SKM-1 treated with dmso at 0.1 percent for 144 hours (cell line): ENCODE results near the gene PRMT9.

ENCODE experiments used
- DNase-seq: peaks from one replicate; lab custom pipeline; 2025; ENCODE audit not compliant: unreplicated experiment; lab: John Stamatoyannopoulos, UW

The PRMT9 gene

DNA sequence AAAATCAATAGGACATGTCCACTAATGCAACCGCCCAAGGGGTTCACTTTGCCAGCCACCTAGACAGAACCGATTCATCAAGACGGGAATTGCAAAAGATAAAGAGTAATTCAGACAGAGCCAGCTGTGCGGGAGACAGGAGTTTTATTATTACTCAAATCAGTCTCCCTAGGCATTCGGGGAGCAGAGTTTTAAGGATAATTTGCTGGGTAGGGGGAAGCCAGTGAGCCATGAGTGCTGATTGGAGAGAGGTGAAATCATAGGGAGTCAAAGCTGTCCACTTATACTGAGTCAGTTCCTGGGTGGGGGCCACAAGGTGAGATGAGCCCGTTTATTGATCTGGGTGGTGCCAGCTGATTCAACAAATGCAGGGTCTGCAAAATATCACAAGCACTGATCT is 58.2 kb downstream of the PRMT9 start:
- no peak for DNase-seq

DNA sequence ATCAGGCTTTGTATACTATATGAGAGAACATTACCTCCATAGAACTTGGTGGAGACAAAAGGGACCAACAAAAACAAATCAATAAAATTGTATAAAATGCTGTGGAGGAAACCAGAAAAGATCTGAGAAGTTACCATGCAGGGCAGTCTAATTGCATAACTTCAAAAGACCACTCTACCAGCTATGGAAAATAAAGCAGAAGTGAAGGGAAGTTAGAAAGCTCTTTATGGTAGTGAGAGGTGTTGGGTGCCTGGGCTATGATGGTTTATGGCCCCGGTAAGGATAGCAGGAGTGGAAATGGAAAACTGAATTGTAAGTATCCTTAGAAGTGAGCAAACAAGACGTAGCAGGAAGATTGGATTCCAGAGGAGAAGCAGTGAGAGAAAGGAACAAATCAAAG is 63.6 kb downstream of the PRMT9 start:
- no peak for DNase-seq

DNA sequence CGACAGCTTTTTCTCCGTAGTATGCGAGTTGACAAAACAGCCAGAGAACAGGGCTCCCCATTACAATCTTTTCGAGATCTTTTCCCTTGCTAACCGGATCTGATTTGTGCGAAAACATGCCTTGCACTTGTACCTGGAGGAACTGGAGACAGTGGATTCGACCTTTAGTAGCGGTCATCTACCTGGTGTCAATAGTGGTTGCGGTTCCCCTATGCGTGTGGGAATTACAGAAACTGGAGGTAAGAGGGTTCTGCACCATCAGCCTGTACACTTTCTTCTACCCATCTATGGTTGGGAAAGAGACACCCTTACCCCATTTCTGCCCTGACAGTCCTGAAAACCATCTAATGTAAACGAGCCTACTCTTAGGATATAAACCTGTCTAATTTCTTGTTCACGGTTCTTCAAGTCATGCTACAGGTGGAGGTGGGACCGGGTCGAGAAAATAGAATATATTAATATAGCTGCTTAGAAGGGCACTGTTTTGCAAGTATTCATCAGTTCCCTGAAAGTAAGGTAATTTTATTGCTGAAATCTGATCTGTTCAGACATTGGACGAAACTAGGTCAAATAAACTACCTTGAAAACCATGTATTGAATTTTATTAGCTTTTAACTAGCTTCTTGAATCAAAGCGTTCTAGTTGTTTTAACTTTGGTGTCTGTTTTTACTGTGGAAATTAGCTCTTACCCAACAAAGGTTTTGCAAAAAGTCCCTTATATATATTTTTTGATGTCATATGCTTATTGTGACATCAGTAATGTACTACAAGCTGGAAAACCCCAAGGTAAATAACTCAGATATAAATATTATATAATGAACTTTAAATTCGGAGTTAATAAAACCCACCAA is 65.9 kb downstream of the PRMT9 start:
- DNase-seq: no peak

GRCh38 chr4:147617173-147617840 is 66.7 kb downstream of the PRMT9 start, which contains the start of gene TMEM184C:
Gene TMEM184C, plus strand, starts transcription at chr4:147617397. Its CDS starts 560 bp downstream, at chr4:147617957.
- peak; percentile 93 for DNase-seq

- DNase-seq: no peak
Observed at GRCh38 chr4:147616849-147617172, 67.2 kb downstream of the PRMT9 start.

GRCh38 chr4:147610686-147611085 is 73.3 kb downstream of the PRMT9 start:
- no peak for DNase-seq

DNA sequence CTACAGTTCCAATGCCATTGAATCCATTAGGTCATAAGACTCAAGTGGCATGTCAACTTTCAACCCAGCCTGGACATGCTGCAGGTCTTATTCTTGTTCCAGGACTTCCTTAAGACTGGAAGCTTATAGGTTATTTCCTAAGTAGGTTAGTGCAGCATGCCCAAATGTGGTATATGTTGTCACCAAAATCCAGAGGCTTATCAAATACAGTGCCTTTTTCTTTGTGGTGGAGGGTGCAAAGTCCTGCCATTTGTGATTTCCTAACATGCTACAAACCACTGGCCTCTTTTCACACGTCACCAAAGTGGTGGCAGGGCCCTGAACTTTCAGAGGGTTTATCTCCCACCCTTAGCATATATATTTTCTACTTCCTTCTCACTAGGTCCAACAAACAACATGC is 76.5 kb downstream of the PRMT9 start:
- no peak for DNase-seq

DNA sequence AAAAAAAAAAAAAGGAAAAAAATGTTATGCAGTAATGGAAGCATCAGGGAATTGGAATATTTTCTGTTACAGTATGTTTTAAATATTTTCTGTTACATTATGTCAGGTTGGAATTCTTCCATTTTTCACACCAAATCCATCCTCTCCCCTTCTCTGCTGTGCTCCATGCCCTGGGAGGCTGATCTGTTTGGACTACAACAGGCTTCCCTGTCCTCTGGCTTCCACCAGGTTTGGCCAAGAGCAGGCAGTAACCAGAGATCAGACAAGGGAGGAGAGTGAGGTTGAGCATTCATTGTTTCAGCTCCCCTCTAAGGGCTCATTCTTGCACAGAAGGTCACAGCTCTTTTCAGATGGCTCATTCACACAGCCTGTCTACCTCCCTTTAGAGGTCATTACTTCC is 78.5 kb downstream of the PRMT9 start:
- no peak for DNase-seq

DNA sequence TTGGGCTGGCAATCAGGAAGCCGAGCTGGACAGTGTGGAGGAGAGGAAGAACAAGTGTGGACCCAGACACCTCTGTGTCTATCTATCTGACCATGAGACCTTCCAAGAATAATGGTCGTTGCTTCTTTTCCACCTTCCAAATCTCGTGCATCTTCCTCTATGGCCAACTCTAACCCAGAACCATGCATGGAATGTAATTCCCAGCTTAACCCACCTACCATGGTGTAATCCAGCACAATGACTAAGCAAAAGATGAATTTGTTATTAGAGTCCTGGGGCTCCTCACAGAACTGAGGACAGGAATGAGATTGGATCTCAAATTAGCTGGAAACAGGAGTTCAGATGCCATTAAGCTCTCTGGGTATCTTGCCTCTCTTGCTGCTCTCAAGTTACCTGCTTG is 84.2 kb downstream of the PRMT9 start:
- DNase-seq: no peak

GRCh38 chr4:147599206-147599605 is 84.8 kb downstream of the PRMT9 start:
- no peak for DNase-seq

GRCh38 chr4:147597561-147597960 is 86.4 kb downstream of the PRMT9 start:
- no peak for DNase-seq

DNA sequence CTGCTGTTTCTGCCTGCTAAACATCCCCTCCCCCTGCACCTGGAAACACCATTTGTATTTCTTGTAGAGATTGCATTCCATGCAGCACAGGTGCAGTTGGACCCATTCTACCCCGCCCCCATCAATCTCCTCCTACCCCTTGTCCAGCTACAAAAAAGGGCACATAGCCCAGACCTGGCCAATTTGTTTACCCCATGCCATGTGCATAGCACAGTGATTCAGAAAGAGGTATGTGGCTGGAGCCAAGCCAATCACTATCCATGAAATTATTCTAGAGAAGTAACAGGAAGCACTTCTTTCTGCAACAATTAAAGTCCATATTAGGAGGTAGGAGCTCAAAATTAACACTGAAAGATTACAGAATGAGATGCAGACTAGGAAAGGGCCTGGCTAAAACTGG is 87.0 kb downstream of the PRMT9 start:
- no peak for DNase-seq

DNA sequence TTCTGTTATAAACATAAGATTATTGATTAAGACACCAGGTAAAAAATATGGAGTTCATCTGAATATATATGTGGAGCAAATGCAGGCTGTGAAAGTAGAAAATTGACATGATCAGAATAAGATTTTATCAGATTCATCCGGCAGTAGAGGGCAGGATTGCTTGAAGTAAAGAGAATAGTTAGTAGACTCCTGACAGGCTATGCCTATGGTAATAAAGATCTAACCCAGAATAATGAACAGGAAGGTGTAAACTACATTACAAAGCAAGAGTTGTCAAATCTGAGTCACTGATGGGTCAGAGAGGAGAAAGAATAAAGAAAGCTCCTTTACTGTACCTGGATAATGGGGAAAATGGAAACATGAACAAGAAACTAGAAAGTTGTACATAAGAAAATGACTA is 87.6 kb downstream of the PRMT9 start:
- no peak for DNase-seq

- DNase-seq: no peak
Observed at GRCh38 chr4:147594578-147594977, 89.4 kb downstream of the PRMT9 start.

DNA sequence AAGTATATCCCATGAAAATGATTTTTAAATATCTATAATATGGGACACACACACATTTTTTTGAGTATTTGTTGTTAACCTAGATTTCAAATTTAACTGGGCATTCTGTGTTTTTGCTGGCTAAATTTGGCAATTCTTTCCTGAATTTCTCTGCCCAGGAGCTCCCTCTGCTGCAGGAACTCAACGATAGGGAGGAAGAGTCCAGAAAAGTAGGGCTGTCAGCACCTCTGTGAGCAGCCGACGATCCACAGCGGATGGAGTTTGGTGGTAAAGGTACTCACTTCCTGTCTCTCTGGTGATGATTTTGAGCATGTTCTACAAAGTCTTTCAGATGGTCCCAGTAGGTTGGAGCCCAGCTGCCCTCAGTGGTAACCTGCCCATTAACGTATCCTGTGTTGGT is 89.9 kb downstream of the PRMT9 start:
- DNase-seq: no peak

DNA sequence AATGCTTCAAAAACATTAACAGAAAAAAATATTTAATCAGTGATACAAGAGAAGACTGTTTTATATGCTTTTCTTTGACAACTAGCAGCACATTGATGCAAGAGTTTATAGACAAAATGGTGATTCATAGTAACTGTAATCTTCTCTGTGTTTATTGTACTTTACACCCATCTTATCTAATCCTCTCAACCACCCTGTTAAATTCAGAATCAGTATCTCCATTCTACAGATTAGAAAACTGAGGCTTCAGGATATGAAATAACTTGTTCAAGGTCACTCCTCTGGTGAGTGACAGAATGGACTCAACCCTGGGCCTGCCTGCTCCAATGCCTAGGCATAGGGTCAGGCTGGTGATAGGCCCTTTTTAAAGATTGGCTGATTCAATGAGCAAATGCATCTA is 92.9 kb downstream of the PRMT9 start:
- no peak for DNase-seq

- peak; percentile 50 for DNase-seq
Observed at GRCh38 chr4:147590249-147590920, 93.6 kb downstream of the PRMT9 start.

DNA sequence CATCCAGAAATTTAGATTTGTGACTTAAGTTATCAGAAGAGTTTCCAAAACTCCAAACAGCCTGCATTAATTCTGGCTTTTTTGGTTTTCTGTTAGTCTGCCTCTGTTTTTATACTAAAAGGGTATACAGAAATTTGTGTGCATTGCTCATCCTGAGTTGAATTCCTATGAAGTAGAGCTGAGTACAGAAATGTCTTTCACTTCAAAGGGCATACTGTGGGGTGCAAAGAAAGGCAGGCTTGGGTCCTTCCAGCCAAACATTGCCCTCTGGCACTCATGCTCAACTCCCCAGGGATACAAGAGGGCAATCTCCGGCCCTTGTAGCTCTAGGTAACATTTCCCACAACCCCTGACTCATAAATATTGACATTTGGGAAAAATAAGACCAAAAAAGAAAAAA is 94.4 kb downstream of the PRMT9 start:
- DNase-seq: no peak
